ENCODE data around the gene ATAD2B.
"Not testable (repeated sequence)": the region's sequence is repeated elsewhere in the genome, so short reads cannot be mapped to it uniquely, and the experiment has no call there.

Gene ATAD2B

GRCh38 chr2:23793476-23793875, 133.4 kb downstream of the ATAD2B start:
- no peak for DNase-seq (ENCODE audit: low read depth in 1 of 2, low spot score in 1 of 2)

GRCh38 chr2:23791030-23791429, 135.9 kb downstream of the ATAD2B start:
- DNase-seq (ENCODE audit: low read depth in 1 of 2, low spot score in 1 of 2) = no peak

- DNase-seq (ENCODE audit: low read depth in 1 of 2, low spot score in 1 of 2) = no peak
Observed at GRCh38 chr2:23789012-23789411, 137.9 kb downstream of the ATAD2B start.

GRCh38 chr2:23788100-23788499, 138.8 kb downstream of the ATAD2B start:
- DNase-seq (ENCODE audit: low read depth in 1 of 2, low spot score in 1 of 2) = no peak

- no peak for DNase-seq (ENCODE audit: low read depth in 1 of 2, low spot score in 1 of 2)
Observed at GRCh38 chr2:23784971-23785370, 142.0 kb downstream of the ATAD2B start.

GRCh38 chr2:23782646-23783045, 144.3 kb downstream of the ATAD2B start:
- DNase-seq (ENCODE audit: low read depth in 1 of 2, low spot score in 1 of 2) = no peak

- DNase-seq (ENCODE audit: low read depth in 1 of 2, low spot score in 1 of 2) = no peak
Observed at GRCh38 chr2:23782126-23782525, 144.8 kb downstream of the ATAD2B start.

- not testable (repeated sequence) for DNase-seq (ENCODE audit: low read depth in 1 of 2, low spot score in 1 of 2)
Observed at GRCh38 chr2:23780465-23780864, 146.5 kb downstream of the ATAD2B start.

GRCh38 chr2:23777826-23778225, 149.1 kb downstream of the ATAD2B start:
- no peak for DNase-seq (ENCODE audit: low read depth in 1 of 2, low spot score in 1 of 2)

GRCh38 chr2:23776021-23776420, 150.9 kb downstream of the ATAD2B start:
- no peak for DNase-seq (ENCODE audit: low read depth in 1 of 2, low spot score in 1 of 2)

- DNase-seq (ENCODE audit: low read depth in 1 of 2, low spot score in 1 of 2) = no peak
Observed at GRCh38 chr2:23772684-23773083, 154.2 kb downstream of the ATAD2B start.

GRCh38 chr2:23772056-23772455, 154.9 kb downstream of the ATAD2B start:
- no peak for DNase-seq (ENCODE audit: low read depth in 1 of 2, low spot score in 1 of 2)

- no peak for DNase-seq (ENCODE audit: low read depth in 1 of 2, low spot score in 1 of 2)
Observed at GRCh38 chr2:23769364-23769763, 157.6 kb downstream of the ATAD2B start.

GRCh38 chr2:23767876-23768621, 158.9 kb downstream of the ATAD2B start:
- no peak for DNase-seq (ENCODE audit: low read depth in 1 of 2, low spot score in 1 of 2)

- no peak for DNase-seq (ENCODE audit: low read depth in 1 of 2, low spot score in 1 of 2)
Observed at GRCh38 chr2:23762141-23762540, 164.8 kb downstream of the ATAD2B start.

GRCh38 chr2:23761638-23762037, 165.3 kb downstream of the ATAD2B start:
- no peak for DNase-seq (ENCODE audit: low read depth in 1 of 2, low spot score in 1 of 2)

GRCh38 chr2:23760736-23761135, 166.2 kb downstream of the ATAD2B start:
- DNase-seq (ENCODE audit: low read depth in 1 of 2, low spot score in 1 of 2) = no peak

- no peak for DNase-seq (ENCODE audit: low read depth in 1 of 2, low spot score in 1 of 2)
Observed at GRCh38 chr2:23757686-23758433, 169.1 kb downstream of the ATAD2B start.

- DNase-seq (ENCODE audit: low read depth in 1 of 2, low spot score in 1 of 2) = no peak
Observed at GRCh38 chr2:23756593-23757292, 170.2 kb downstream of the ATAD2B start.

- no peak for DNase-seq (ENCODE audit: low read depth in 1 of 2, low spot score in 1 of 2)
Observed at GRCh38 chr2:23754970-23755369, 172.0 kb downstream of the ATAD2B start.

- no peak for DNase-seq (ENCODE audit: low read depth in 1 of 2, low spot score in 1 of 2)
Observed at GRCh38 chr2:23753291-23754010, 173.5 kb downstream of the ATAD2B start.

Measured in activated CD4-positive, alpha-beta T cell treated with anti-CD3 and anti-CD28 coated beads, Interleukin-2, amount 50 U/mL, for 24 hours (primary cell).